ENCODE data around the gene CADPS.

DNA sequence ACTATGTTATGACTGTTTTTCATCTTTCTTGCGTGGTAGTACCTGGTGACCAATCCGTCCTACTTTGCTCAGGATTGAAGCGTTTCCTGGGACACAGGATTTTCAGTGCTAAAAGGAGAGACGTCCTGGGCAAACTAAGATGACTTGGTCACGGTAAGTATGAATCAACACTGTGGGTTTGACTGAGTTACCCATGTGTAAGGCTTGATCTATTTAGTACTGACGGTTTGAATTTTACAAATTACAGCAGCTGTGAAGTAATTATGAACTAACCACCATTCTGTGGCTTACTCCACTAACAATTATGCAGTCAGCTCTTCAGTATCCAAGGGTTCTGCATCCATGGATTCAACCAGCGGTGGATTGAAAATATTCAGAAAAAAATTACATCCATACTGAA is 328.9 kb downstream of the CADPS start:
- TF ChIP-seq, protein P1, sequence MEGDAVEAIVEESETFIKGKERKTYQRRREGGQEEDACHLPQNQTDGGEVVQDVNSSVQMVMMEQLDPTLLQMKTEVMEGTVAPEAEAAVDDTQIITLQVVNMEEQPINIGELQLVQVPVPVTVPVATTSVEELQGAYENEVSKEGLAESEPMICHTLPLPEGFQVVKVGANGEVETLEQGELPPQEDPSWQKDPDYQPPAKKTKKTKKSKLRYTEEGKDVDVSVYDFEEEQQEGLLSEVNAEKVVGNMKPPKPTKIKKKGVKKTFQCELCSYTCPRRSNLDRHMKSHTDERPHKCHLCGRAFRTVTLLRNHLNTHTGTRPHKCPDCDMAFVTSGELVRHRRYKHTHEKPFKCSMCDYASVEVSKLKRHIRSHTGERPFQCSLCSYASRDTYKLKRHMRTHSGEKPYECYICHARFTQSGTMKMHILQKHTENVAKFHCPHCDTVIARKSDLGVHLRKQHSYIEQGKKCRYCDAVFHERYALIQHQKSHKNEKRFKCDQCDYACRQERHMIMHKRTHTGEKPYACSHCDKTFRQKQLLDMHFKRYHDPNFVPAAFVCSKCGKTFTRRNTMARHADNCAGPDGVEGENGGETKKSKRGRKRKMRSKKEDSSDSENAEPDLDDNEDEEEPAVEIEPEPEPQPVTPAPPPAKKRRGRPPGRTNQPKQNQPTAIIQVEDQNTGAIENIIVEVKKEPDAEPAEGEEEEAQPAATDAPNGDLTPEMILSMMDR (IDR thresholded peaks at IDR 0.05; ENCODE audit: poor library complexity, severe bottlenecking), result no peak
- TF ChIP-seq EZH2 (IDR thresholded peaks at IDR 0.05; ENCODE audit: borderline replicate concordance, insufficient read depth, low read length, poor library complexity, severe bottlenecking) (no peak), RAD21 (conservative IDR thresholded peaks at IDR 0.05) (no peak), TAF1 (IDR thresholded peaks at IDR 0.05; ENCODE audit: low read depth) (no peak), POLR2AphosphoS5 (IDR thresholded peaks at IDR 0.05) (no peak)

Data from neural cell (in vitro differentiated cells).